Loucy (cell line): ENCODE measurements around the gene ARHGAP6.

Source experiments
- H2AFZ ChIP-seq: fragments of 200-600 bp; sonication (generic); 2 replicates; pipeline ENCODE4 v1.6.0; 2016; ENCODE audit warnings: antibody characterized with exemption, mild to moderate bottlenecking, low read length, moderate library complexity
- H3F3A ChIP-seq: fragments of 200-600 bp; 2 replicates; pipeline ENCODE4 v1.6.0; 2016; ENCODE audit warnings: antibody characterized with exemption, low read depth, mild to moderate bottlenecking
- H3K27me3 ChIP-seq: fragments of 200-600 bp; sonication (generic); 2 replicates; pipeline ENCODE4 v1.6.1; 2014; ENCODE audit warnings: low read length, mild to moderate bottlenecking; ENCODE audit not compliant: insufficient read depth, poor library complexity, severe bottlenecking
- H3K36me3 ChIP-seq: fragments of 200-600 bp; sonication (generic); 2 replicates; pipeline ENCODE4 v1.6.1; 2016; ENCODE audit warnings: low read length; ENCODE audit not compliant: insufficient read depth
- H3K4me1 ChIP-seq: fragments of 200-600 bp; sonication (generic); 2 replicates; pipeline ENCODE4 v1.5.1; 2014; ENCODE audit warnings: low read length, mild to moderate bottlenecking; ENCODE audit not compliant: insufficient read depth, poor library complexity, severe bottlenecking
- H3K4me2 ChIP-seq: fragments of 200-600 bp; sonication (generic); 2 replicates; pipeline ENCODE4 v1.6.0; 2014; ENCODE audit warnings: antibody characterized with exemption, low read length, low read depth, mild to moderate bottlenecking; ENCODE audit not compliant: poor library complexity, severe bottlenecking
- H3K4me3 ChIP-seq: fragments of 200-600 bp; sonication (generic); 2 replicates; pipeline ENCODE4 v1.5.1; 2014; ENCODE audit warnings: low read length, mild to moderate bottlenecking, mixed read lengths; ENCODE audit not compliant: poor library complexity, severe bottlenecking
- H3K79me2 ChIP-seq: fragments of 200-600 bp; sonication (generic); 2 replicates; pipeline ENCODE4 v1.6.1; 2014; ENCODE audit warnings: low read length; ENCODE audit not compliant: insufficient read depth
- H3K9ac ChIP-seq: fragments of 200-600 bp; sonication (generic); 2 replicates; pipeline ENCODE4 v1.6.0; 2014; ENCODE audit warnings: mild to moderate bottlenecking, low read depth, low read length, moderate library complexity; ENCODE audit not compliant: poor library complexity, severe bottlenecking
- H3K9me2 ChIP-seq: fragments of 200-600 bp; sonication (generic); replicated peaks from 2 replicates; pipeline ENCODE4 v1.6.1; 2016; ENCODE audit warnings: low read depth, low read length, mixed read lengths
- H3K9me3 ChIP-seq: fragments of 200-600 bp; sonication (generic); 2 replicates; pipeline ENCODE4 v1.6.1; 2014; ENCODE audit warnings: mild to moderate bottlenecking, antibody characterized with exemption, low read length, low read depth; ENCODE audit not compliant: insufficient read depth
- H4K20me1 ChIP-seq: fragments of 200-600 bp; sonication (generic); 2 replicates; pipeline ENCODE4 v1.6.0; 2014; ENCODE audit warnings: antibody characterized with exemption, low read length, mild to moderate bottlenecking; ENCODE audit not compliant: insufficient read depth, poor library complexity, severe bottlenecking
- EZH2phosphoT487 ChIP-seq: fragments of 200-600 bp; IDR thresholded peaks from 2 replicates; pipeline ENCODE4 v1.6.1; 2018; ENCODE audit warnings: antibody characterized with exemption, mild to moderate bottlenecking, moderate library complexity, borderline replicate concordance
- TF ChIP-seq, protein P1 (sequence below): fragments of 200-600 bp; sonication (generic); conservative IDR thresholded peaks from 2 replicates; pipeline ENCODE4 v1.5.1; 2014; ENCODE audit warnings: mild to moderate bottlenecking, antibody characterized with exemption, low read length

ARHGAP6 gene

GRCh38 chrX:11670316-11670715 lies 4.6 kb upstream of the ARHGAP6 start:
- TF ChIP-seq, protein P1, sequence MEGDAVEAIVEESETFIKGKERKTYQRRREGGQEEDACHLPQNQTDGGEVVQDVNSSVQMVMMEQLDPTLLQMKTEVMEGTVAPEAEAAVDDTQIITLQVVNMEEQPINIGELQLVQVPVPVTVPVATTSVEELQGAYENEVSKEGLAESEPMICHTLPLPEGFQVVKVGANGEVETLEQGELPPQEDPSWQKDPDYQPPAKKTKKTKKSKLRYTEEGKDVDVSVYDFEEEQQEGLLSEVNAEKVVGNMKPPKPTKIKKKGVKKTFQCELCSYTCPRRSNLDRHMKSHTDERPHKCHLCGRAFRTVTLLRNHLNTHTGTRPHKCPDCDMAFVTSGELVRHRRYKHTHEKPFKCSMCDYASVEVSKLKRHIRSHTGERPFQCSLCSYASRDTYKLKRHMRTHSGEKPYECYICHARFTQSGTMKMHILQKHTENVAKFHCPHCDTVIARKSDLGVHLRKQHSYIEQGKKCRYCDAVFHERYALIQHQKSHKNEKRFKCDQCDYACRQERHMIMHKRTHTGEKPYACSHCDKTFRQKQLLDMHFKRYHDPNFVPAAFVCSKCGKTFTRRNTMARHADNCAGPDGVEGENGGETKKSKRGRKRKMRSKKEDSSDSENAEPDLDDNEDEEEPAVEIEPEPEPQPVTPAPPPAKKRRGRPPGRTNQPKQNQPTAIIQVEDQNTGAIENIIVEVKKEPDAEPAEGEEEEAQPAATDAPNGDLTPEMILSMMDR = no peak
- TF ChIP-seq EZH2phosphoT487 = no peak
- Histone ChIP-seq H3K36me3 (no peaks in the 10 kb centered on the region), H3K79me2 (no peaks in the 10 kb centered on the region), H3K9me3 (no peaks in the 10 kb centered on the region), H4K20me1 (no peaks in the 10 kb centered on the region), H3K9me2 (no peaks in the 10 kb centered on the region), H2AFZ (no peak overlapping the region), H3K9ac (no peak overlapping the region), H3K27me3 (no peaks in the 10 kb centered on the region), H3K4me1 (no peaks in the 10 kb centered on the region), H3K4me2 (no peak overlapping the region), H3K4me3 (no peak overlapping the region), H3F3A (no peaks in the 10 kb centered on the region)

GRCh38 chrX:11666952-11667685 lies 1.4 kb upstream of the ARHGAP6 start:
- TF ChIP-seq, protein P1 = no peak
- TF ChIP-seq EZH2phosphoT487 = no peak
- Histone ChIP-seq H3K27me3 (no peaks in the 10 kb centered on the region), H3K4me1 (no peaks in the 10 kb centered on the region), H3K4me3 (no peak overlapping the region), H4K20me1 (no peaks in the 10 kb centered on the region), H3F3A (no peaks in the 10 kb centered on the region), H3K9me2 (no peaks in the 10 kb centered on the region), H3K36me3 (no peaks in the 10 kb centered on the region), H3K4me2 (no peak overlapping the region), H3K9me3 (no peaks in the 10 kb centered on the region), H3K79me2 (no peaks in the 10 kb centered on the region), H2AFZ (no peak overlapping the region), H3K9ac (no peak overlapping the region)

GRCh38 chrX:11666164-11666563 lies 444 bp upstream of the ARHGAP6 start:
- Histone ChIP-seq H2AFZ (no peak overlapping the region), H3K4me2 (no peak overlapping the region), H3F3A (no peaks in the 10 kb centered on the region), H3K27me3 (no peaks in the 10 kb centered on the region), H3K9ac (no peak overlapping the region), H3K4me3 (no peak overlapping the region), H3K9me2 (no peaks in the 10 kb centered on the region), H4K20me1 (no peaks in the 10 kb centered on the region), H3K9me3 (no peaks in the 10 kb centered on the region), H3K79me2 (no peaks in the 10 kb centered on the region), H3K4me1 (no peaks in the 10 kb centered on the region), H3K36me3 (no peaks in the 10 kb centered on the region)
- no peak for TF ChIP-seq EZH2phosphoT487
- TF ChIP-seq, protein P1 = no peak
